C4-2B (cell line): Measurements from ENCODE around the gene ATP2B2.

ENCODE experiments used
- H3K27ac ChIP-seq: fragments of 450-650 bp; 2 replicates; pipeline ENCODE4 v1.5.1; 2017
- ZFX ChIP-seq: fragments of 450-650 bp; IDR thresholded peaks from 2 replicates; pipeline ENCODE4 v1.6.1; 2017
- TF ChIP-seq, protein P1 (sequence below): fragments of 450-650 bp; conservative IDR thresholded peaks from 2 replicates; pipeline ENCODE4 v1.5.1; 2017; ENCODE audit warnings: mild to moderate bottlenecking

Gene ATP2B2

DNA sequence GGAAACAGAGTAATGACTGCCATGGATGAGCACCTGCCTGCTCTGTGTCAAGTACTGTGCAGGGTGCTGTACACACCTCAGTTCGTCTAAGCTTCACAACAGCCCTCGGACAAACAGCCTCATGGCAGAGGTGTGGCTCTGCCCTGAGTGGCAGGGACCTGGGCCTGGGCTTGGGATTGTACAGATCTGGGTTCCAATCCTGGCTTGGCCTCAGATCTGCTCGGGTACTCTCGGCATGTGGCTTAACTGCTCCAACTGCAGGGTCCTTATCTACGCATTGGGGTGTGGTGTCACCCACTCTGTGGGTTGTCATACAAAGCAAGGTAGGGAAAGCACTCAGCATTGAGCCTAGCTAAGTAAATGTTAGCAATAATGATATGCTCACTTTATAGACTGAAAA, 137.9 kb downstream of the ATP2B2 start:
- TF ChIP-seq ZFX = no peak
- TF ChIP-seq, protein P1, sequence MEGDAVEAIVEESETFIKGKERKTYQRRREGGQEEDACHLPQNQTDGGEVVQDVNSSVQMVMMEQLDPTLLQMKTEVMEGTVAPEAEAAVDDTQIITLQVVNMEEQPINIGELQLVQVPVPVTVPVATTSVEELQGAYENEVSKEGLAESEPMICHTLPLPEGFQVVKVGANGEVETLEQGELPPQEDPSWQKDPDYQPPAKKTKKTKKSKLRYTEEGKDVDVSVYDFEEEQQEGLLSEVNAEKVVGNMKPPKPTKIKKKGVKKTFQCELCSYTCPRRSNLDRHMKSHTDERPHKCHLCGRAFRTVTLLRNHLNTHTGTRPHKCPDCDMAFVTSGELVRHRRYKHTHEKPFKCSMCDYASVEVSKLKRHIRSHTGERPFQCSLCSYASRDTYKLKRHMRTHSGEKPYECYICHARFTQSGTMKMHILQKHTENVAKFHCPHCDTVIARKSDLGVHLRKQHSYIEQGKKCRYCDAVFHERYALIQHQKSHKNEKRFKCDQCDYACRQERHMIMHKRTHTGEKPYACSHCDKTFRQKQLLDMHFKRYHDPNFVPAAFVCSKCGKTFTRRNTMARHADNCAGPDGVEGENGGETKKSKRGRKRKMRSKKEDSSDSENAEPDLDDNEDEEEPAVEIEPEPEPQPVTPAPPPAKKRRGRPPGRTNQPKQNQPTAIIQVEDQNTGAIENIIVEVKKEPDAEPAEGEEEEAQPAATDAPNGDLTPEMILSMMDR = no peak
- no peak overlapping the region for H3K27ac ChIP-seq

DNA sequence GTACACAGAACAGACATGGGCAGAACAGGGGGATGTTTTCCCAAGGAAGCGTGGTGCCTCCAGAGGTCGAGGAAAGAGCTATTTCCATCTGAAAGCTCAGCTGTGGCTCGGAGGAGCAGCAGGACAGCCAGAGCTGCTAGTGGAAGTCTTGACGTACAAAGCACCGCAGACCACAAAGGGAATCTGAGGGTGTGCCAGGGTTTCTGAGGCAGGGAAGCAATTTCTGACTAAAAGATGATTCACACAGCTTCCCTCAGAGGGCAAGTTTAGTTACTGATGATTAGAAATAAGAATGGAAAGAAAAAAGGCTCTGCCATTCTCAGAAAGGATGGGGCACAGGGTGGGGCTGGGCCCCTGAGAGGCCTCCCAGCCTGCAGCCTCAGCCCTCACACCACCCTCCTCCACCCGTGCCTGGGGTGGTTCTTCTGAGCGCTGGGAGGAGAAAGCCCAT, 138.7 kb downstream of the ATP2B2 start:
- H3K27ac ChIP-seq = no peak overlapping the region
- TF ChIP-seq ZFX = no peak
- TF ChIP-seq, protein P1 = no peak

DNA sequence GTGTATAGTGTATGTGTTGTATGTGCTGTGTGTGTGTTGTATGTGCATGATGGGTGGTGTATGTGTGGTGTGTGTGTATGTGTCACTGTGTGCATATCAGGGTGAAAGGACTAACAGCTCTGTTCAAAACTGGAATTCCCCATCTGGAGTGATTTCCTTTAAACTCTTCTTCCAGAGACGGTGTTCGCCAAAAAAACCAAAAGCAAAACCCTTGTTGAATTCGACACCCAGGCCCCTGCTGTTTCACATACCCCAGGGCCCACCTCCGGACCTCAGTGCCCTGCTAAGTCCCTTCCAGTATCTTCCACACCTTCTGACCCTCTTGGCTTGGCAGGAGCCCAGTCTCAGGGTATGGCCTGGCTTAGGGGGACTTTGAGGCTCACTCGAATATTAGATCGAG, 139.6 kb downstream of the ATP2B2 start:
- TF ChIP-seq ZFX = no peak
- TF ChIP-seq, protein P1 = no peak
- H3K27ac ChIP-seq = no peak overlapping the region

DNA sequence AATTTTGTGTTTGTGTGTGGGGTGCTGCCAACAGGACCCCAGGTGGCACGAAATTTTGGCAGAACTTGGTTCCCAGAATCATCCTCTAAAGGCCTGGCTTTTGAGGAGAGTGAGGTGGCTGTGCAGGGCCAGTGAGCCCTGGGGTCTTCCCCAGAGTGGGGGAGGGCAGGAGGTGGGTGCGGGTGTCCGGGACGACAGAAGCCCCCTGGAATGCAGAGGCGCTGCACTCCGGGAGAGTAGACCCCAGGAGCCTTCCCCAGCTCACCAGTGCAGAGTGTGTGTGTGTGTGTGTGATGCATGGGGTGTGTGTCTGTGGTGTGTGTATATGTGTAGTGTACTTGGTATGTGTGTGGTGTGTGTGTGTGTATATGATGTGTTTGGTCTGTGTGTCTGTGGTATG, 140.1 kb downstream of the ATP2B2 start:
- TF ChIP-seq, protein P1 = no peak
- no peak for TF ChIP-seq ZFX
- H3K27ac ChIP-seq = no peak overlapping the region

DNA sequence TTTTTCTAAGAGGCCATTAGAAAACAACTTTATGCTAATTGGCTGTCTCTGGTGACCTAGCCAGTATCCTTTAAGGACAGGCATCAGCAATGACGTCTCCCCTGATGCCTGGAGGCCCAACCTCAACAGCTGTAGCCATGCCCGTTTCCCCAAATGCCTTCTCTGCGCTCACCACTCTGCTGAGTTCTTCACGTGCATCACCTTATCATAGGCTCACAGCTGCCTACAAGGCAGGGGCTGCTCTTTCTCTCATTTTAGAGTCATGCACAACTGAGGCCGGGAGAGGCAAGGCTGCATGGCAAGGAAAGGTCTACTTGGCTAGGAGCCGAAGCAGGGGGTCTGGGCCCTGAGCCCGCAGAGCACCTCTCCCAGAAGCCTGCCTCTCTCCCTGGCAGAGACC, 140.6 kb downstream of the ATP2B2 start:
- H3K27ac ChIP-seq = no peak overlapping the region
- TF ChIP-seq, protein P1 = no peak
- no peak for TF ChIP-seq ZFX

DNA sequence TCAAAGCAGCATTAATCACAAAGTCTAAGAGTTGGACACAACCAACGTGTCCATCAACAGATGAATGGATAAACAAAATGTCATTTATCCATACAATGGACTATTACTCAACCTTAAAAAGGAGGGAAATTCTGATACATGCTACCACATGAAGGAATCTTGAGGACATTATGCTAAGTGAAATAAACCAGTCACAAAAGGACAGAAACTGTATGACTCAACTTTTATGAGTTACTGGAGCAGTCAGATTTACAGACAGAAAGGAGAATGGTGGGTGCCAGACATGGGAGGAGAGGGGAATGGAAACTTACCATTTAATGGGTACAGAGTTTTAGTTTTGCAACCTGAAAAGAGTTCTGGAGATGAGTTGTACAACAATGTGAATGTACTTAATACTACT, 141.5 kb downstream of the ATP2B2 start:
- no peak overlapping the region for H3K27ac ChIP-seq
- TF ChIP-seq, protein P1 = no peak
- no peak for TF ChIP-seq ZFX

DNA sequence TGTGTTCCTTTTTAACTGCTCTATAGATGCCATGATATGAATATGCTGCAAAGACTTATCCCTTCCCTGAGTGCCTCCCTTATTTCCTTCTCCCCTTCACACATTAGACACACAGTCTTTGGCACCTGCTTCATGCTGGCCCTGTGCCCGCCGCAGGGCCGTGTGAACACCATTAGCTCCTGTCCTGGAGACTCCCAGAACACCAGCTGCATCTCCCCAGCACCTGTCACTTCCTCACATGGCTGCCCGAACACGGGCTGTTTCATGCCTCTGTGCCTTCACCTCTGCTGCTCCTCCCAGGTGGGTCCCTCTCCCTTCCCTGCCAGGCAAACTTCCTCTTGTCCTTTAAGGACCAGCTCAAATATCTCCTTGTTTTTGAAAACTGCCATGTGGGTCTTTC, 144.0 kb downstream of the ATP2B2 start:
- H3K27ac ChIP-seq = no peak overlapping the region
- TF ChIP-seq ZFX = no peak
- TF ChIP-seq, protein P1 = no peak
